Naive thymus-derived CD4-positive, alpha-beta T cell (primary cell): Measurements from ENCODE around the gene IFNA6. TPM values are rescaled to one million over a fixed set of nuclear protein-coding genes. Genes with fewer than 3 reads are reported as not detected.

Experiments used
- ATAC-seq: fragments of 150-1000 bp; cut with Tn5 transposase; 2 replicates; pipeline ENCODE4 v1.10.0; 2021; ENCODE audit warnings: mild to moderate bottlenecking, moderate library complexity
- CTCF ChIA-PET: fragments of 350-600 bp; sonication (Branson Sonifier 250); formaldehyde crosslinking; loops from one replicate; lab custom pipeline; 2021; ENCODE audit warnings: antibody characterized with exemption; lab: Charles Lee
- POLR2A ChIA-PET: fragments of 350-600 bp; sonication (Branson Sonifier 250); formaldehyde crosslinking; loops from one replicate; lab custom pipeline; 2021; ENCODE audit warnings: antibody characterized with exemption, inconsistent platforms; lab: Charles Lee
- DNase-seq, 9 donors: peaks; one replicate each; pipeline versions ENCODE4 v3.0.0 to v3.0.0-alpha.2; 2020 to 2022; ENCODE audit warnings: mixed read lengths in 1 of 9
- H3K27ac ChIP-seq: one replicate; pipeline ENCODE4 v1.7.0; 2013; ENCODE audit warnings: mild to moderate bottlenecking, low read depth, low read length, moderate library complexity
- H3K27me3 ChIP-seq, 2 donors: one replicate each; pipeline ENCODE4 v1.7.0; 2013; ENCODE audit warnings: low read length in 2 of 2, mild to moderate bottlenecking in 2 of 2, moderate library complexity in 2 of 2; ENCODE audit not compliant: control insufficient read depth in 2 of 2, insufficient read depth in 2 of 2
- H3K36me3 ChIP-seq, 3 experiments: 1 replicate in 2 of 3; 2 replicates in 1 of 3; pipeline ENCODE4 v1.7.0; 2013; ENCODE audit warnings: low read length in 3 of 3, mild to moderate bottlenecking in 3 of 3, moderate library complexity in 1 of 3; ENCODE audit not compliant: insufficient read depth in 3 of 3, control insufficient read depth in 2 of 3
- H3K4me1 ChIP-seq, 2 donors: one replicate each; pipeline ENCODE4 v1.7.0; 2013; ENCODE audit warnings: low read length in 2 of 2, mild to moderate bottlenecking in 2 of 2, moderate library complexity in 1 of 2; ENCODE audit not compliant: control insufficient read depth in 2 of 2, insufficient read depth in 2 of 2
- H3K4me3 ChIP-seq: 2 replicates; pipeline ENCODE4 v1.7.0; 2013; ENCODE audit warnings: mild to moderate bottlenecking, low read length
- H3K9me3 ChIP-seq, 3 experiments: 1 replicate in 2 of 3; 2 replicates in 1 of 3; pipeline ENCODE4 v1.7.0; 2013; ENCODE audit warnings: low read length in 3 of 3; ENCODE audit not compliant: control insufficient read depth in 2 of 3
- H3K27ac Mint-ChIP-seq, 9 donors: one replicate each; pipeline ENCODE4 v1.8.0; 2020 to 2022; ENCODE audit warnings: mixed read lengths in 9 of 9, mild to moderate bottlenecking in 8 of 9, moderate library complexity in 5 of 9, inconsistent platforms in 2 of 9
- H3K27me3 Mint-ChIP-seq, 5 donors: one replicate each; pipeline ENCODE4 v1.8.0; 2021 to 2022; ENCODE audit warnings: mixed read lengths in 5 of 5, mild to moderate bottlenecking in 1 of 5
- H3K36me3 Mint-ChIP-seq, 5 donors: one replicate each; pipeline ENCODE4 v1.8.0; 2020 to 2022; ENCODE audit warnings: mixed read lengths in 5 of 5, mild to moderate bottlenecking in 3 of 5, inconsistent platforms in 1 of 5
- H3K4me1 Mint-ChIP-seq, 7 donors: one replicate each; pipeline ENCODE4 v1.8.0; 2020 to 2022; ENCODE audit warnings: mixed read lengths in 7 of 7, mild to moderate bottlenecking in 3 of 7, inconsistent platforms in 1 of 7
- H3K4me3 Mint-ChIP-seq, 10 donors: one replicate each; pipeline ENCODE4 v1.8.0; 2020 to 2022; ENCODE audit warnings: mild to moderate bottlenecking in 10 of 10, mixed read lengths in 10 of 10, moderate library complexity in 6 of 10, inconsistent platforms in 2 of 10
- H3K9me3 Mint-ChIP-seq, 11 donors: one replicate each; pipeline ENCODE4 v1.8.0; 2020 to 2022; ENCODE audit warnings: mixed read lengths in 11 of 11, mild to moderate bottlenecking in 4 of 11, inconsistent platforms in 1 of 11, moderate library complexity in 1 of 11
- intact Hi-C, 2 donors: fragments of 100-400 bp; cut with micrococcal nuclease; formaldehyde crosslinking; loops; one replicate each; pipeline ENCODE4 v1.15.1; 2023
- polyA plus RNA-seq, 2 donors: library from polyadenylated mRNA; unstranded; fragments of 300-500 nt; fragmentation: Illumina TruSeq; gene quantifications; one replicate each; pipeline ENCODE4 v1.2.3, GENCODE V29; 2021
- total RNA-seq, 6 experiments: library from RNA in 5 of 6; stranded (reverse) in 5 of 6; gene quantifications; 1 replicate in 5 of 6; 2 replicates in 1 of 6; pipeline ENCODE4 v1.2.3 and lab custom pipeline; 2021 to 2026

The IFNA6 gene
- total and polyA plus RNA-seq, 7 experiments from 2014 or later, result not detected

DNA sequence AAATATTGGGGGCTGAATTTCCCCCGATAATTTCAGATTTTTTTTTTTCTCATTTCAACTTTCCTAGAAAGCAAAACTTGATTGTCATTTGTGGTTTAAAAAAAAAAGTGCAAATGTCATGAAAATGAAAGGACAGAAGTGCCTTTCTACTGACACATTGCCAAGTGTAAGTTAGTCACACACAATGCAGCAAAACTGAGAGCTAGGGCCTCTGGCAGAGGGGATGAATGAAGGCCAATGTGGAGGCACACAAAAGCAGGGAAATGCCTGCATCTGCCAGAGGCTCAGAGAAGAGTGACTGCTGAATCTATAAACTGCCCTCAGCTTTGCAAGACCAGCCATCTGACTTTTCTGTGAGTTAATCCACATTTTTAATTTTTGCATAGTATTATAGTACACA, 38.8 kb downstream of the IFNA6 start:
- Histone ChIP-seq H3K27me3 (peaks cover 0 to 8% of the 10 kb centered on the region in 2 donors), H3K36me3 (no peaks in the 10 kb centered on the region), H3K27ac (no peak overlapping the region), H3K4me3 (no peak overlapping the region), H3K4me1 (no peaks in the 10 kb centered on the region), H3K9me3 (no peaks in the 10 kb centered on the region)
- intact Hi-C loops, result no loop called here
- Mint-ChIP-seq H3K4me3 (no peak overlapping the region), H3K27me3 (peaks cover 11 to 39% (median 14%) of the 10 kb centered on the region in 5 donors), H3K4me1 (no peaks in the 10 kb centered on the region), H3K9me3 (no peaks in the 10 kb centered on the region), H3K27ac (peak overlapping the region in 1 of 9 donors; percentile 40), H3K36me3 (peaks cover 0 to 4% (median 0%) of the 10 kb centered on the region in 5 donors)
- POLR2A ChIA-PET, result no interaction called here
- ATAC-seq, result no peak
- CTCF ChIA-PET, result interaction anchor here (0.6 kb wide), 1 partner anchor 14 kb away, joined by 6 read pairs; no protein-coding TSS in a partner anchor
- no peak for DNase-seq

DNA sequence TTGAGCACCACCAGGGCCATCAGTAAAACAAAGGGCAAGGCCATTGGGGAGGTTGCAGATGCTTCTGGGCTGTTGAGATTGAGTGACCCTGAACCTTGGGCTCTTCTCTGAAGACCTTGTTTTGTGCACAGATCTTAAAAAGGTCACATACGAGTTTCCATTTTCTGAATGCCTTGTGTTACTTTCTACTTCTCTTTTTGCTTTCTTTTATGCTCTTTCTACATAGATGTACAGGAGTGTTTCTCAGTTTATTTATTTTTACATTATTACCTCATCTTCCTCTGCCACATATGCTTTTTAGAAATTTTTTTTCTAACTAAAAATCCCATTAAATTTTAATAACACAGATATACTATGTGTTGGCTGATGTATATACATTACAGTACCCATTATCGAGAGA, 45.5 kb downstream of the IFNA6 start, which contains the start of gene IFNA5:
Gene IFNA5, minus strand, starts transcription at position 101 of the 400 bp plus-strand sequence. Its CDS starts 57 bp downstream, at position 44.
- intact Hi-C loops, result no loop called here
- Mint-ChIP-seq H3K27me3 (peaks cover 43 to 67% (median 53%) of the 10 kb centered on the region in 5 donors), H3K4me3 (no peak within 1 kb of the TSS), H3K9me3 (no peaks in the 10 kb centered on the region), H3K27ac (no peak within 1 kb of the TSS), H3K36me3 (no peaks in the 10 kb centered on the region), H3K4me1 (no peaks in the 10 kb centered on the region)
- peaks cover 0 to 8% of the 10 kb centered on the region in 2 donors for H3K27me3 ChIP-seq
- POLR2A ChIA-PET, result interaction anchor here (0.7 kb wide), 1 partner anchor 243 kb away, joined by 3 read pairs; no protein-coding TSS in a partner anchor
- DNase-seq, result no peak
- H3K27ac ChIP-seq, result no peak within 1 kb of the TSS
- no peak for ATAC-seq
- H3K36me3 ChIP-seq, result no peaks in the 10 kb centered on the region
- H3K9me3 ChIP-seq, result no peaks in the 10 kb centered on the region
- H3K4me1 ChIP-seq, result no peaks in the 10 kb centered on the region
- CTCF ChIA-PET, result no interaction called here
- no peak within 1 kb of the TSS for H3K4me3 ChIP-seq

Other genes with a start within 250 kb of the IFNA6 start
- gene IFNW1, start 209.1 kb downstream of the IFNA6 start, total RNA-seq, result not detected
- gene IFNW1, start 209.1 kb downstream of the IFNA6 start, polyA plus RNA-seq, result not detected
- not detected for gene IFNA21, start 184.2 kb downstream of the IFNA6 start, total RNA-seq
- not detected for gene IFNA21, start 184.2 kb downstream of the IFNA6 start, polyA plus RNA-seq
- not detected for gene IFNA4, start 163.3 kb downstream of the IFNA6 start, total RNA-seq
- gene IFNA4, start 163.3 kb downstream of the IFNA6 start, polyA plus RNA-seq, result not detected
- gene IFNA7, start 148.7 kb downstream of the IFNA6 start, total RNA-seq, result not detected
- not detected for gene IFNA7, start 148.7 kb downstream of the IFNA6 start, polyA plus RNA-seq
- gene IFNA10, start 143.7 kb downstream of the IFNA6 start, total RNA-seq, result not detected
- not detected for gene IFNA10, start 143.7 kb downstream of the IFNA6 start, polyA plus RNA-seq
- not detected for gene IFNA16, start 133.6 kb downstream of the IFNA6 start, total RNA-seq
- gene IFNA16, start 133.6 kb downstream of the IFNA6 start, polyA plus RNA-seq, result not detected
- not detected for gene IFNA17, start 122.7 kb downstream of the IFNA6 start, total RNA-seq
- not detected for gene IFNA17, start 122.7 kb downstream of the IFNA6 start, polyA plus RNA-seq
- not detected for gene IFNA14, start 110.9 kb downstream of the IFNA6 start, total RNA-seq
- gene IFNA14, start 110.9 kb downstream of the IFNA6 start, polyA plus RNA-seq, result not detected
- not detected for gene IFNA5, start 45.6 kb downstream of the IFNA6 start, total RNA-seq
- not detected for gene IFNA5, start 45.6 kb downstream of the IFNA6 start, polyA plus RNA-seq
- 10 to 100 TPM; 11.8 to 37.7 (median 19.1) TPM for gene KLHL9, start 15.5 kb downstream of the IFNA6 start, total RNA-seq
- 10 to 100 TPM; 21.1 to 23.0 TPM for gene KLHL9, start 15.5 kb downstream of the IFNA6 start, polyA plus RNA-seq
- gene IFNA13, start 17.2 kb upstream of the IFNA6 start, total RNA-seq, result not detected
- not detected for gene IFNA13, start 17.2 kb upstream of the IFNA6 start, polyA plus RNA-seq
- gene IFNA2, start 34.5 kb upstream of the IFNA6 start, total RNA-seq, result not detected
- not detected for gene IFNA2, start 34.5 kb upstream of the IFNA6 start, polyA plus RNA-seq
- gene IFNA8, start 58.2 kb upstream of the IFNA6 start, total RNA-seq, result not detected
- gene IFNA8, start 58.2 kb upstream of the IFNA6 start, polyA plus RNA-seq, result not detected
- not detected for gene IFNA1, start 89.6 kb upstream of the IFNA6 start, total RNA-seq
- not detected for gene IFNA1, start 89.6 kb upstream of the IFNA6 start, polyA plus RNA-seq
- gene IFNE, start 131.4 kb upstream of the IFNA6 start, total RNA-seq, result under 1 TPM in 2 of 5 experiments, not detected in 3; 0.46 to 0.76 TPM
- not detected for gene IFNE, start 131.4 kb upstream of the IFNA6 start, polyA plus RNA-seq